ENCODE results near the gene ZNF577. TPM values are rescaled to one million over a fixed set of nuclear protein-coding genes. Genes with fewer than 3 reads are reported as not detected.

The ZNF577 gene
- total RNA-seq, 2 donors from 2014 or later = 5.7 to 7.9 TPM

DNA sequence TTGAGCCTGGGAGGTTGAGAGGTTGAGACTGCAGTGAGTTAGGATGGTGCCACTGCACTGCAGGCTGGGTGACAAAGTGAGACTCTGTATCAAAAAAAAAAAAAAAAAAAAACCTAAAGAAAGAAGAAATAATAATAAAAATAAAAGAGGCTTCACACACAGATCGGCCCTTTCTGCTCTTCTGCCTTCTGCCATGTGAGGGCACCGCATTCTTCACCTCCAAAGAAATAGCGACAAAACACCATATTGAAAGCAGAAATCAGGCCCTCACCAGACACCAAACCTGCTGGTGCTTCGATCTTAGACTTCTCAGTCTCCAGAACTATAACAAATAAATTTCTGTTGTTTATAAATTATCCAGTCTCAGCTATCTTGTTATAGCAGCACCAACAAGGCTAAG, 14.1 kb upstream of the ZNF577 start:
- no peak overlapping the region for H3K27ac Mint-ChIP-seq
- no peak for DNase-seq (ENCODE audit: low spot score in 2 of 2)
- peaks cover 31 to 34% of the 10 kb centered on the region in 2 donors for H3K9me3 Mint-ChIP-seq
- ATAC-seq = no peak
- H3K36me3 Mint-ChIP-seq = peaks cover 84 to 97% of the 10 kb centered on the region in 2 donors

DNA sequence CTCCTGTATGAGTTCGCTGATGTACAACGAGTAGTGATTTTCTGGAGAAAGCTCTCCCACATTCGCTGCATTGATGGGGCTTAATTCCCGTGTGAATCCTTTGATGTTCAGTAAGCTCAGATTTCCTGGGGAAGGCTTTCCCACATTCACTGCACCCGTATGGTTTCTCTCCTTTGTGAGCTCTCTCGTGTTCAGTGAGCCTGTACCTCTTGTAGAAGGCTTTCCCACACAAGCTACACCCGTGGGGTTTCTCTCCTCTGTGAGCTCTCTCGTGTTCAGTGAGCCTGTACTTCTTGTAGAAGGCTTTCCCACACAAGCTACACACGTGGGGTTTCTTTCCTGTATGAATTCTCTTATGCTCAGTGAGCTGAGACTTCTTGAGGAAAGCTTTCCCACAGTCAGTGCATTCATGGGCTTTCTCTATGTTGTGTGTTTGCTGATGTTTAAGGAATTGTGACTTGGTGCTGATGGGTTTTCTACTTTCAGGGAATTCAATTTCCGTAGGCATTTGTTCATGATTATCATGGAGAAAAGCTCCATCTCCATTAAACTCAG, 3.5 kb upstream of the ZNF577 start:
- no peak for DNase-seq (ENCODE audit: low spot score in 2 of 2)
- ATAC-seq = no peak
- peaks cover 67 to 72% of the 10 kb centered on the region in 2 donors for H3K9me3 Mint-ChIP-seq
- peaks cover 92 to 100% of the 10 kb centered on the region in 2 donors for H3K36me3 Mint-ChIP-seq
- no peak overlapping the region for H3K27ac Mint-ChIP-seq

DNA sequence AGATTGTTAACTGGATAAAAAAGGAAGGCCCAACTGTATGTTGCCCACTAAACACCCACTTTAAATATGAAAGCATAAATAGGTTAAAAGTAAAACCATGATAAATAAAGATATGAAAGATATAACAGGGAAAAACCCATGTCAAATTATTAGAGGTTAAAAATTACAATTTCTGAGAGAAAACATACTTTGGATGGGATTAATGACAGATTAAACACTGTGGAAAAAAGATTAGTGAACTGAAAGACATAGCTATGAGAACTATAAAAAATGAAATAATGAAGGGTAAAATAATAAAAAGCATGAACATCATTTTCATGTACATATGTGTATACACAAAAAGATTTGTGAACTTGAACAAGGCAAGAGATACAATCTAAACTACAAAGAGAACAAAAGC, 2.2 kb upstream of the ZNF577 start:
- no peak for ATAC-seq
- DNase-seq (ENCODE audit: low spot score in 2 of 2) = no peak
- peaks cover 89 to 98% of the 10 kb centered on the region in 2 donors for H3K36me3 Mint-ChIP-seq
- peaks cover 67 to 74% of the 10 kb centered on the region in 2 donors for H3K9me3 Mint-ChIP-seq
- no peak overlapping the region for H3K27ac Mint-ChIP-seq

DNA sequence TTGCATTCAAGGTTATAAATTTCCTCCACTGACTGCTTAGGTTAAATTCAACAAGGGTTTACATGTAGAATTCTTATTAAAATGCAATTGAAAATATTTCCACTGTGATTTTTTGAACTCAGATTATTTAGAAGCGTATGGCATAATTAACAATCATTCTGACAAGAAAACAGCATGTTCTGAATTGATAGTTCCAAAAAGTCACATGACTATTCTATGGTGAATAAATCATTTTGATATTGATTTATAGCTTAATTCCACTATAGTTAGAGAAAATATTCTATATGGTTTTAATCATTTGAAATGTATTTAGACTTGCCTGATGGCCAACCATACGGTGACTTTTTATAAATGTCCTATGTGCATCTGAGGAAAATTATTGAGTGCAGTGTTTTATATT, 3.0 kb downstream of the ZNF577 start:
- DNase-seq (ENCODE audit: low spot score in 2 of 2) (no peak), ATAC-seq (no peak)
- Mint-ChIP-seq H3K36me3 (peaks cover 82 to 93% of the 10 kb centered on the region in 2 donors), H3K9me3 (peaks cover 50 to 70% of the 10 kb centered on the region in 2 donors), H3K27ac (no peak overlapping the region)

DNA sequence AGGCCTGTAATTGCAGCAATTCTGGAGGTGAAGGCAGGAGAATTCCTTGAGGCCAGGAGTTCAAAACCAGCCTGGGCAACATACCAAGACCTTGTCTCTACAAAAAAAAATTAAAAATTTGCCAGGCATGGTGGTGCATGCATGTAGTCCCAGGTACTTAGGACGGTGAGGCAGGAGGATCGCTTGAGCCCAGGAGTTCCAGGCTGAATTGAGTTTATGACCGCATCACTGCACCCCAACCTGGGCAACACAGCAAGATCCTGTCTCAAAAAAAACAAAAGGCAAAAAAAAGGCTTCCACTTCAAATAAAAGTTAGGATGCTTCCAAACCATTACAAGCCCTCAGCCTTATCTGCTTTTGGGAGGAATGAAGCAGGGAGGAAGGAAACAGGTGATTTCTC, 5.2 kb downstream of the ZNF577 start:
- DNase-seq (ENCODE audit: low spot score in 2 of 2) (no peak), ATAC-seq (no peak)
- H3K36me3 Mint-ChIP-seq = peaks cover 76 to 93% of the 10 kb centered on the region in 2 donors
- H3K27ac Mint-ChIP-seq = no peak overlapping the region
- H3K9me3 Mint-ChIP-seq = peaks cover 40 to 68% of the 10 kb centered on the region in 2 donors

DNA sequence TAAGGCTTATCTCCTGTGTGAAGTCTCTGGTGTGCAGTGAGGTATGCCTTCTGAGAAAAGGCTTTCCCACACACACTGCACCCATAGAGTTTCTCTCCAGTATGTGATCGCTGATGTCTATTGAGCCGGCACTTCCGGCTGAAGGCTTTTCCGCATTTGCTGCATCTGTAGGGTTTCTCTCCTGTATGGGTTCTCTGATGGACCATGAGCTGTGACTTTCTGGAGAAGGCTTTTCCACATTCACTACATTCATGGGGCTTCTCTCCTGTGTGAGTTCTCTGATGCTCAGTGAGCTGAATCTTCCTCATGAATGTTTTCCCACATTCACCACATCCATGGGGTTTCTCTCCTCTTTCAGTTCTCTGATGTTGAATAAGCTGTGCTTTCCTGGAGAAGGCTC, 14.7 kb downstream of the ZNF577 start:
- no peak for ATAC-seq
- Mint-ChIP-seq H3K27ac (no peak overlapping the region), H3K36me3 (peaks cover 95 to 100% of the 10 kb centered on the region in 2 donors), H3K9me3 (peaks cover 70 to 90% of the 10 kb centered on the region in 2 donors)
- DNase-seq (ENCODE audit: low spot score in 2 of 2) = no peak

DNA sequence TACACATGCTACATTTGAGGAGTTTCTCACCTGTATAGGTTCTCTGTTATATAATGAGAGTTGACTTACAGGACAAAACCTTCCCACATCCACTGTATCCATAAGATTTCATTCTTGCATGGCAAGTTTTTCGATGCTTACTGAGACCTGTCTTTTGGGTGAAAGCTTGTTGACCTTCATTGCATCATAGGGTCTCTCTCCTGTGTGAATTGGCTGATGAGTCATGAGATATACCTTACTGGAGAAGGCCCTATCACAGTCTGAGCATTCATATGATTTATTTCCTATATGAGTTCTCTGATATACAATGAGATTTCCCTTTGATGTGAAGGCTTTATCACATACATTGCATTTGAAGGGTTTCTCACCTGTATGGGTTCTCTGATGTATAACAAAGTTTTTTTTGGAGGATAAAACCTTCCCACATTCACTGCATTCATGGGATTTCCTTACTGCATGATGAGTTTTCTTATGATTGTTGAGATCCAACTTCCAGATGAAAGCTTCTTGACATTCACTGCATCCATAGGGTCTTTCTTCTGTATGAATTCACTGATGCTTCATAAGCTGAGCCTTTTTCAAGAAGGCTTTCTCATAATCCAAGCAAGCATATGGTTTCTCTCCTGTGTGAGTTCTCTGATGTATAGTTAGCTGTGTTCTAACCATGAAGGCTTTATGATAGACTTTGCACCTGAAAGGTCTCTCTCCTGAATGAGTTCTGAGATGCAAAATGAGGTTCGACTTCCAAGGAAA, 25.7 kb downstream of the ZNF577 start:
- no peak overlapping the region for H3K27ac Mint-ChIP-seq
- DNase-seq (ENCODE audit: low spot score in 2 of 2) (no peak), ATAC-seq (no peak)
- peaks cover 46 to 48% of the 10 kb centered on the region in 2 donors for H3K9me3 Mint-ChIP-seq
- peaks cover 60 to 90% of the 10 kb centered on the region in 2 donors for H3K36me3 Mint-ChIP-seq

DNA sequence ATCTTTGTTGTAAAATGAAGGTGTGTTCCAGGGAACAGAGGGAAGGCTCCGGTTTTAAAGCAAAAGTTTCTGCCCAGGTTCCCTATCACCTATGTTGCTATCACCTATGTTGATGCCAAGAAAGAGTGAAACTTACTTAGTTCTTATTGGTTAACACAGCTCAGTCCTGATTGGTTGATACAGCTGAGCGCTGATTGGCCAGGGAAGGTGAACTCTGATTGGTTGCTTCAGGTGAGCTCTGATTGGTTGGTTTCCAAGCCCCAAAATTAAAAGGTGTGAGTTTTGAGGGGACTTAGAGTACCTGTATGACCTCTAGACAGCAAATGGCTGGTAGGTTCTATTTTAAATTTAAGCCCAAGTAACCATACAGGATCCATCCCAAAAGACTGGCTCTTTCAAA, 50.6 kb downstream of the ZNF577 start:
- peaks cover 24 to 28% of the 10 kb centered on the region in 2 donors for H3K36me3 Mint-ChIP-seq
- no peak overlapping the region for H3K27ac Mint-ChIP-seq
- peaks cover 19 to 32% of the 10 kb centered on the region in 2 donors for H3K9me3 Mint-ChIP-seq
- ATAC-seq = no peak
- DNase-seq (ENCODE audit: low spot score in 2 of 2) = no peak

DNA sequence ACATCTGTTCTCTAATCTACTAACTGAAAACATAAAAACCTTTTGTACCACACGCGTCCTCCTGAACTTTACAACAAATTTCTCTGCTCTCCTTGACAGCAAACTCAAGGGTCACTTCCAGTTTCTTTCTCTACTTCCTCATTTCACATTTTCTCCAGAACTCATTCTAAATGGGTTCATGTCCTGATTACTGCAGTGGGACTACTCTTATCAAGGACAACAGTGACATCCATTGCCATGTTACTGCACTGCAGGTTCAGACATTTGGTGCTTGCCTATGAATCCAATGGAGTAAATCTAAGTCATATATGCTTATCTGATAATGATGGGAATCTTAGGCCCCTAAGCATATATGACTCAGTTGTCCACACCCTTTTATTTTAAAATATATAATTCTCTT, 57.5 kb downstream of the ZNF577 start:
- ATAC-seq = no peak
- H3K36me3 Mint-ChIP-seq = peaks cover 22 to 37% of the 10 kb centered on the region in 2 donors
- no peak for DNase-seq (ENCODE audit: low spot score in 2 of 2)
- H3K27ac Mint-ChIP-seq = no peak overlapping the region
- peaks cover 36 to 43% of the 10 kb centered on the region in 2 donors for H3K9me3 Mint-ChIP-seq

DNA sequence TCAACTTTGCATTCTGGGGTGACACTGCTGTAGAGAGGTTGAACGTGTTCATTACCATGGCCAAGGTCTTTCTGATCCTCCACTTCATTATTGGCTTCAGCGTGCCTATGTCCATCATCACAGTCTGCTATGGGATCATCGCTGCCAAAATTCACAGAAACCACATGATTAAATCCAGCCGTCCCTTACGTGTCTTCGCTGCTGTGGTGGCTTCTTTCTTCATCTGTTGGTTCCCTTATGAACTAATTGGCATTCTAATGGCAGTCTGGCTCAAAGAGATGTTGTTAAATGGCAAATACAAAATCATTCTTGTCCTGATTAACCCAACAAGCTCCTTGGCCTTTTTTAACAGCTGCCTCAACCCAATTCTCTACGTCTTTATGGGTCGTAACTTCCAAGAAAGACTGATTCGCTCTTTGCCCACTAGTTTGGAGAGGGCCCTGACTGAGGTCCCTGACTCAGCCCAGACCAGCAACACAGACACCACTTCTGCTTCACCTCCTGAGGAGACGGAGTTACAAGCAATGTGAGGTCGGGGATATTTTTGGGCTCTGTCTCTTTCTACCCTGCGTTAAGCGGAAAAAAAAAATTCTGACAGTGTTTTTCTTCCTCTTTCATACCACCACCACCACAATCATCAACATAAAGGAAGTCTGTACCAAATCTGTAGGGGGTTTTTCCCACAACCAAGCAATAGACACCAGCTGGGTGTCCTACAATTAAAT, 63.3 kb downstream of the ZNF577 start:
- ATAC-seq (no peak), DNase-seq (ENCODE audit: low spot score in 2 of 2) (no peak)
- Mint-ChIP-seq H3K27ac (no peak overlapping the region), H3K36me3 (peaks cover 12 to 56% of the 10 kb centered on the region in 2 donors), H3K9me3 (peaks cover 51% of the 10 kb centered on the region in 2 donors)

DNA sequence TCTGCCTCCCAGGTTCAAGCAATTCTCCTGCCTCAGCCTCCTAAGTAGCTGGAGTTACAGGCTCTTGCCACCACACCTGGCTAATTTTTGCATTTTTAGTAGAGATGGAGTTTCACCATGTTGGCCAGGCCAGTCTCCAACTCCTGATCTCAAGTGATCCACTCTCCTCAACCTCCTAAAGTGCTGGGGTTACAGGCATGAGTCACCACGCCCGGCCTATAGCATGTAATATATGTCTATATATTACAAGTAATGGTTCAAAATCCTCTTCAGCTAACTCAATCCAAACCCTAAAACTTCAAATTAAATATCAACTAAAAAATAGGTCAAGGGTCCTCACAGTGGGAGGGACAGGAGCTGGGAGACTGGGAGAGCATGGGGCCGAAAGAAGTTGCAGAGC, 64.8 kb downstream of the ZNF577 start:
- Mint-ChIP-seq H3K27ac (no peak overlapping the region), H3K36me3 (peaks cover 12 to 52% of the 10 kb centered on the region in 2 donors), H3K9me3 (peaks cover 49 to 53% of the 10 kb centered on the region in 2 donors)
- DNase-seq (ENCODE audit: low spot score in 2 of 2) (no peak), ATAC-seq (no peak)

DNA sequence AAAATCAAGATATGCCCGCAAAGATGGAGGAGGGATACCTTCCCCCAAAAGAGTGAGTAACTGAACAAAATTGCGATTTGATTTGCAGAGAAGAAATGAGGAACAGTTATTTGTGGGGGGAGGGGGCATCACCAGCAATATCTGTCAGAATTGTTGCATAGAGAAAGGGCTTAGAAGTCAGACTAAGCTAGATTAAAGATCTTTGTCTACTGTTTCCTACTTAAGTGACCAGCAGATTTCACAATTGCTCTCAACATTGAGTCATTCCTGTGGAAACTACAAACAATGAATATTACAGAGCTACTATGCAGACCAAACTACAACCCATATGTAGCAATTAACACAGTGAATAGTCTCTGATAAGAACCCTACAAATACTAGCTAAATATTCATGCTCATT, 65.4 kb downstream of the ZNF577 start:
- Mint-ChIP-seq H3K9me3 (peaks cover 49% of the 10 kb centered on the region in 2 donors), H3K27ac (no peak overlapping the region), H3K36me3 (peaks cover 12 to 52% of the 10 kb centered on the region in 2 donors)
- DNase-seq (ENCODE audit: low spot score in 2 of 2) (no peak), ATAC-seq (no peak)

DNA sequence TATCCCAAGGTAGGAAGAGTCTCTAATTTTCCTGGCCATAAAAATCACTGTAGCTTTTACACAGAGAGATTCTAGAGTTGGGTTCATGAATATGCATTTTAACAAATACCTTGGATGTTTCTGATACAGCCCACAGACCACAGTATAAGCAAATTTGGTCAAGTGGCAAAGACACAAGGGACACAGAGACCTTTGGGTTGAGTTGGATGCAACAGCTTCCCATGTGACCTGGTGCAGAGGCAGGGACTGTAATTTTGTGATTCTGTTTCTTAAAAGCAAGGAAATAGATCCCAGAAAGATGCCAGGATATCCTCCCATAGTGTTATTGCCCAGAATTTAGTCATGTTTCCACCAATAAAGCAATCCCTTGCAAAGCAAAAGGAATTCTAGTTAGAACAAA, 65.8 kb downstream of the ZNF577 start:
- no peak overlapping the region for H3K27ac Mint-ChIP-seq
- DNase-seq (ENCODE audit: low spot score in 2 of 2) (no peak), ATAC-seq (no peak)
- H3K36me3 Mint-ChIP-seq = peaks cover 12 to 52% of the 10 kb centered on the region in 2 donors
- peaks cover 47 to 49% of the 10 kb centered on the region in 2 donors for H3K9me3 Mint-ChIP-seq

DNA sequence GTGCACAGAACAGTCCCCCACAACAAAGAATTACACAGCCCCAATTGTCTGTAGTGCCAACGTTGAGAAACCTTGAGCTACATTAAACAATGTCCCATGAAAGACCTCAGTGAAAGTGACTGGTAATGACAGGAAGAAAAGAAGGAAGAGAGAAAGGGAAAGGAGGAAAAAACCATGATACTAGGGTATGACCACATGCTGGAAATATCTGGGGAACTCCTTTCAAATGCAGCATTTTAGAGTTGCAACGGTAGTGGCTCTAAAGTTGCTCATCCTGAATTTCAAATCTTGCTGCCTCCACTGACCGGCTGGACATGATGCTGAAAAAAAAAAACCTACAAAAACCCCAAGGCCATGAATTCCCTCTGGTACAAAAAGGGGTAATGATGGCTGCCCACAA, 66.3 kb downstream of the ZNF577 start:
- H3K27ac Mint-ChIP-seq = no peak overlapping the region
- ATAC-seq (no peak), DNase-seq (ENCODE audit: low spot score in 2 of 2) (no peak)
- peaks cover 43 to 44% of the 10 kb centered on the region in 2 donors for H3K9me3 Mint-ChIP-seq
- peaks cover 12 to 48% of the 10 kb centered on the region in 2 donors for H3K36me3 Mint-ChIP-seq
